CD14-positive monocyte (primary cell): ENCODE results near the gene BCAN. TPM values are rescaled to one million over a fixed set of nuclear protein-coding genes. Genes with fewer than 3 reads are reported as not detected.

Experiments used
- DNase-seq, 3 donors: peaks; one replicate each; pipeline ENCODE4 v3.0.0-alpha.2; 2011 to 2022
- H2AFZ ChIP-seq: 2 replicates; pipeline ENCODE4 v1.6.0; 2012; ENCODE audit warnings: mild to moderate bottlenecking, low read depth, low read length, inconsistent platforms; ENCODE audit not compliant: insufficient read depth, poor library complexity, severe bottlenecking
- H3K27ac ChIP-seq, 2 donors: 1 replicate in 1 of 2; 2 replicates in 1 of 2; pipeline ENCODE4 v1.5.1; 2012 to 2013; ENCODE audit warnings: low read length in 2 of 2, control low read depth in 1 of 2, inconsistent platforms in 1 of 2, low read depth in 1 of 2, mild to moderate bottlenecking in 1 of 2
- H3K27me3 ChIP-seq, 2 donors: one replicate each; pipeline versions ENCODE4 v1.6.0 to v1.6.1; 2011 to 2013; ENCODE audit warnings: low read length in 2 of 2; ENCODE audit not compliant: control insufficient read depth in 2 of 2, insufficient read depth in 2 of 2
- H3K36me3 ChIP-seq, 2 donors: replicated peaks in 1 of 2; 1 replicate in 1 of 2; 2 replicates in 1 of 2; pipeline versions ENCODE4 v1.5.1 to v1.6.1; 2012 to 2013; ENCODE audit warnings: low read length in 2 of 2, control low read depth in 1 of 2, inconsistent platforms in 1 of 2, mild to moderate bottlenecking in 1 of 2; ENCODE audit not compliant: insufficient read depth in 2 of 2, control insufficient read depth in 1 of 2
- H3K4me1 ChIP-seq, 2 donors: 1 replicate in 1 of 2; 2 replicates in 1 of 2; pipeline versions ENCODE4 v1.5.1 to v1.6.1; 2012 to 2013; ENCODE audit warnings: low read length in 2 of 2, control low read depth in 1 of 2, inconsistent platforms in 1 of 2, mild to moderate bottlenecking in 1 of 2, moderate library complexity in 1 of 2; ENCODE audit not compliant: insufficient read depth in 2 of 2, control insufficient read depth in 1 of 2
- H3K4me2 ChIP-seq: replicated peaks from 2 replicates; pipeline ENCODE3; 2012; ENCODE audit warnings: low read length, moderate library complexity, mild to moderate bottlenecking; ENCODE audit not compliant: poor library complexity, severe bottlenecking; ENCODE audit errors: extremely low read depth
- H3K4me3 ChIP-seq, 3 experiments: fragments of 200-600 bp in 1 of 3; sonication (generic) in 1 of 3; replicated peaks in 1 of 3; 1 replicate in 2 of 3; 2 replicates in 1 of 3; pipeline ENCODE4 v1.5.1; 2011 to 2013; ENCODE audit warnings: low read length in 3 of 3, mild to moderate bottlenecking in 3 of 3, control low read depth in 2 of 3, low read depth in 2 of 3, inconsistent platforms in 1 of 3, moderate library complexity in 1 of 3
- H3K79me2 ChIP-seq: 2 replicates; pipeline ENCODE4 v1.6.0; 2012; ENCODE audit warnings: mild to moderate bottlenecking, control low read depth, inconsistent platforms, low read length, moderate library complexity; ENCODE audit not compliant: insufficient read depth
- H3K9ac ChIP-seq: 2 replicates; pipeline ENCODE4 v1.6.0; 2017; ENCODE audit warnings: low read length, mild to moderate bottlenecking; ENCODE audit not compliant: insufficient read depth, poor library complexity, severe bottlenecking
- H3K9me3 ChIP-seq, 2 donors: replicated peaks in 1 of 2; 1 replicate in 1 of 2; 2 replicates in 1 of 2; pipeline versions ENCODE4 v1.5.1 to v1.6.1; 2012 to 2013; ENCODE audit warnings: low read length in 2 of 2, control low read depth in 1 of 2; ENCODE audit not compliant: control insufficient read depth in 1 of 2, insufficient read depth in 1 of 2
- H4K20me1 ChIP-seq: 2 replicates; pipeline ENCODE4 v1.6.0; 2012; ENCODE audit warnings: mild to moderate bottlenecking, low read length, control low read depth, moderate library complexity; ENCODE audit not compliant: insufficient read depth
- H3K27ac Mint-ChIP-seq, 7 donors: one replicate each; pipeline ENCODE4 v1.8.0; 2020; ENCODE audit warnings: mild to moderate bottlenecking in 7 of 7, mixed read lengths in 7 of 7, moderate library complexity in 6 of 7, inconsistent platforms in 2 of 7
- H3K27me3 Mint-ChIP-seq, 3 donors: one replicate each; pipeline ENCODE4 v1.8.0; 2021 to 2022; ENCODE audit warnings: low read depth in 3 of 3, mild to moderate bottlenecking in 3 of 3, mixed read lengths in 3 of 3, moderate library complexity in 3 of 3, inconsistent platforms in 1 of 3
- H3K36me3 Mint-ChIP-seq, 2 donors: one replicate each; pipeline ENCODE4 v1.8.0; 2020; ENCODE audit warnings: mixed read lengths in 2 of 2, inconsistent platforms in 1 of 2, mild to moderate bottlenecking in 1 of 2
- H3K4me1 Mint-ChIP-seq: one replicate; pipeline ENCODE4 v1.8.0; 2020; ENCODE audit warnings: mild to moderate bottlenecking, mixed read lengths
- H3K4me3 Mint-ChIP-seq, 2 donors: one replicate each; pipeline ENCODE4 v1.8.0; 2020; ENCODE audit warnings: mild to moderate bottlenecking in 2 of 2, mixed read lengths in 2 of 2, moderate library complexity in 1 of 2
- H3K9me3 Mint-ChIP-seq, 7 donors: one replicate each; pipeline ENCODE4 v1.8.0; 2020 to 2022; ENCODE audit warnings: mixed read lengths in 7 of 7, mild to moderate bottlenecking in 6 of 7, moderate library complexity in 6 of 7, inconsistent platforms in 2 of 7
- CTCF ChIP-seq: fragments of 200-600 bp; IDR thresholded peaks from one replicate; pipeline ENCODE4 v1.8.0; 2022; ENCODE audit warnings: antibody characterized with exemption, mild to moderate bottlenecking
- WGBS: methylation state at CpG from one replicate; pipeline ENCODE4 v1.1.5; 2013; ENCODE audit warnings: missing lambda C conversion rate; ENCODE audit not compliant: insufficient coverage; 5-methylcytosine and 5-hydroxymethylcytosine counted together
- intact Hi-C, 2 donors: fragments of 100-400 bp; cut with micrococcal nuclease; formaldehyde crosslinking; loops; one replicate each; pipeline versions ENCODE4 v1.15.0 to v1.15.1; 2023
- polyA plus RNA-seq, 3 donors: library from polyadenylated mRNA; depleted of rRNA in 1 of 3; unstranded in 2 of 3; stranded (reverse) in 1 of 3; fragments of 300-500 nt in 2 of 3; fragments of >200 nt in 1 of 3; fragmentation: Illumina TruSeq in 2 of 3; gene quantifications; 1 replicate in 2 of 3; 2 replicates in 1 of 3; pipeline ENCODE4 v1.2.3, GENCODE V29; 2012 to 2021

The BCAN gene
- polyA plus RNA-seq, 3 donors = not detected

GRCh38 chr1:156660752-156661112 lies 18.8 kb downstream of the BCAN start:
- Histone ChIP-seq H3K4me2 (no peak overlapping the region), H2AFZ (no peak overlapping the region), H3K9ac (no peak overlapping the region), H3K27me3 (peaks cover 16 to 38% of the 10 kb centered on the region in 2 donors), H3K27ac (no peak overlapping the region), H3K9me3 (peaks cover 0 to 15% of the 10 kb centered on the region in 2 donors), H3K4me1 (peaks cover 78 to 85% of the 10 kb centered on the region in 2 donors), H4K20me1 (no peaks in the 10 kb centered on the region), H3K36me3 (no peaks in the 10 kb centered on the region), H3K4me3 (no peak overlapping the region), H3K79me2 (no peaks in the 10 kb centered on the region)
- H3K36me3 Mint-ChIP-seq = peaks cover 0 to 3% of the 10 kb centered on the region in 2 donors
- no peak overlapping the region for H3K4me3 Mint-ChIP-seq
- no peak for DNase-seq
- peak overlapping the region; percentile 36 to 86 (median 79) for H3K27ac Mint-ChIP-seq
- H3K4me1 Mint-ChIP-seq = peaks cover 80% of the 10 kb centered on the region
- intact Hi-C loops = loop anchor here in 1 of 2 donors (5.0 kb wide), 1 partner anchor 67 kb away; the partner anchor contains the start of genes ISG20L2 and METTL25B
- no peak for TF ChIP-seq CTCF
- H3K9me3 Mint-ChIP-seq = peaks cover 0 to 16% (median 5%) of the 10 kb centered on the region in 7 donors
- 100% methylated on average over 1 of the region's 2 CpGs for WGBS
- peaks cover 41 to 59% (median 45%) of the 10 kb centered on the region in 3 donors for H3K27me3 Mint-ChIP-seq

- peaks cover 34 to 53% (median 34%) of the 10 kb centered on the region in 3 donors for H3K27me3 Mint-ChIP-seq
Measured at GRCh38 chr1:156662005-156662799, 20.3 kb downstream of the BCAN start.

More at GRCh38 chr1:156662005-156662799, 20.3 kb downstream of the BCAN start:
- Histone ChIP-seq H3K27me3 (peaks cover 2 to 24% of the 10 kb centered on the region in 2 donors), H3K79me2 (no peaks in the 10 kb centered on the region), H3K4me3 (peak overlapping the region in 1 of 3 experiments; percentile 50), H3K9ac (peak overlapping the region; percentile 16), H3K36me3 (no peaks in the 10 kb centered on the region), H3K27ac (peak overlapping the region in 1 of 2 donors; percentile 28), H3K4me1 (peaks cover 71 to 85% of the 10 kb centered on the region in 2 donors), H2AFZ (no peak overlapping the region), H4K20me1 (no peaks in the 10 kb centered on the region), H3K4me2 (peak overlapping the region; percentile 64), H3K9me3 (peaks cover 0 to under 1% of the 10 kb centered on the region in 2 donors)
- peak in 2 of 3 donors; percentile 40 to 59 for DNase-seq
- Mint-ChIP-seq H3K36me3 (no peaks in the 10 kb centered on the region), H3K9me3 (peaks cover 0 to 4% (median 3%) of the 10 kb centered on the region in 7 donors), H3K27ac (peak overlapping the region; percentile 22 to 86 (median 57)), H3K4me3 (peak overlapping the region; percentile 32 to 77), H3K4me1 (peaks cover 74% of the 10 kb centered on the region)
- TF ChIP-seq CTCF = no peak
- intact Hi-C loops = loop anchor here in 1 of 2 donors (5.0 kb wide), 1 partner anchor 65 kb away; the partner anchor contains the start of genes ISG20L2 and METTL25B
- 48% methylated on average over 8 of the region's 12 CpGs for WGBS
